H1 (cell line): ENCODE data around the gene RBBP6. TPM values are rescaled to one million over a fixed set of nuclear protein-coding genes. Genes with fewer than 3 reads are reported as not detected.

ENCODE experiments used
- EP300 ChIP-seq, 2 experiments: IDR thresholded peaks; 1 replicate in 1 of 2; 2 replicates in 1 of 2; pipeline ENCODE4 v1.6.1; 2011 to 2012; ENCODE audit warnings: low read depth in 2 of 2, low read length in 2 of 2, mild to moderate bottlenecking in 2 of 2, borderline replicate concordance in 1 of 2, inconsistent platforms in 1 of 2, moderate library complexity in 1 of 2
- KDM4A ChIP-seq: IDR thresholded peaks from one replicate; pipeline ENCODE4 v1.7.1; 2012; ENCODE audit warnings: low read depth, mild to moderate bottlenecking, moderate library complexity, low read length, inconsistent platforms; ENCODE audit not compliant: severe bottlenecking
- MAFK ChIP-seq: IDR thresholded peaks from 2 replicates; pipeline ENCODE4 v1.6.1; 2012; ENCODE audit warnings: low read depth, mild to moderate bottlenecking, improper control_type of control experiment, low read length
- polyA plus RNA-seq, 7 experiments: library from polyadenylated mRNA; depleted of rRNA in 3 of 7; stranded (reverse) in 5 of 7; unstranded in 2 of 7; fragments of >200 nt in 5 of 7; fragments of 200-250 nt in 2 of 7; gene quantifications; 1 replicate in 5 of 7; 2 replicates in 1 of 7; 4 replicates in 1 of 7; pipeline versions ENCODE4 v1.2.1 to v1.2.3, GENCODE V29; 2011 to 2013; ENCODE audit warnings: missing spikeins in 2 of 7, mixed read lengths in 2 of 7
- total RNA-seq: library from RNA; stranded (reverse); fragmentation: NEBNext Ultra II Directional; extraction: Animal tissue kit (Norgen Biotek cat#: 25700); gene quantifications from 2 replicates; pipeline ENCODE4 v1.2.1, GENCODE V29; 2021
- TF ChIP-seq, protein P1 (sequence below): IDR thresholded peaks from 2 replicates; pipeline ENCODE4 v1.6.1; 2012; ENCODE audit warnings: inconsistent platforms
- TF ChIP-seq, protein P2 (sequence below), 3 experiments: IDR thresholded peaks; 1 replicate in 2 of 3; 2 replicates in 1 of 3; pipeline versions ENCODE4 v1.5.1 to v1.6.1; 2011; ENCODE audit warnings: low read length in 3 of 3, mild to moderate bottlenecking in 3 of 3, inconsistent platforms in 2 of 3, low read depth in 1 of 3, moderate library complexity in 1 of 3; ENCODE audit not compliant: insufficient read depth in 1 of 3; ENCODE audit errors: control extremely low read depth in 1 of 3

The RBBP6 gene
- total and polyA plus RNA-seq, 2 of the 8 experiments (the other 6 are each of a cell fraction or from before 2014, with no cell fraction given), result 22.5 to 54.5 TPM

DNA sequence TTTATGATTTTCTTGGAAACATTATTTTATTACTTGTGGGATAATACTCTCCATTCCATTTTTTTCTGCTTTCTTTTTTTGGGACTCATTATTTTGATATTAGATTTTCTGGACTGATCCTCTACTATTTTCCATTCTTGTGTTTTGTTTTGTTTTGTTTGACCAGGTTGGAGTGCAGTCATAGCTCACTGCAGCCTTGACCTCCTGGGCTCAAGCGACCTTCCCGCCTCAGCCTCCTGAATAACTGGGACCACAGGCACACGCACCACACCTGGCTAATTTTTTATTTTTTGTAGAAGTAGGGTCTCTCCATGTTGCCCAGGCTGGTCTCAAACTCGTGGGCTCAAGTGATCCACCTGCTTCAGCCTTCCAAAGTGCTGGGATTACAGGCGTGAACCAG, 44.1 kb downstream of the RBBP6 start (continued):
- TF ChIP-seq, protein P1, sequence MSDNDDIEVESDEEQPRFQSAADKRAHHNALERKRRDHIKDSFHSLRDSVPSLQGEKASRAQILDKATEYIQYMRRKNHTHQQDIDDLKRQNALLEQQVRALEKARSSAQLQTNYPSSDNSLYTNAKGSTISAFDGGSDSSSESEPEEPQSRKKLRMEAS, result no peak
- no peak for TF ChIP-seq KDM4A
- TF ChIP-seq, protein P2, sequence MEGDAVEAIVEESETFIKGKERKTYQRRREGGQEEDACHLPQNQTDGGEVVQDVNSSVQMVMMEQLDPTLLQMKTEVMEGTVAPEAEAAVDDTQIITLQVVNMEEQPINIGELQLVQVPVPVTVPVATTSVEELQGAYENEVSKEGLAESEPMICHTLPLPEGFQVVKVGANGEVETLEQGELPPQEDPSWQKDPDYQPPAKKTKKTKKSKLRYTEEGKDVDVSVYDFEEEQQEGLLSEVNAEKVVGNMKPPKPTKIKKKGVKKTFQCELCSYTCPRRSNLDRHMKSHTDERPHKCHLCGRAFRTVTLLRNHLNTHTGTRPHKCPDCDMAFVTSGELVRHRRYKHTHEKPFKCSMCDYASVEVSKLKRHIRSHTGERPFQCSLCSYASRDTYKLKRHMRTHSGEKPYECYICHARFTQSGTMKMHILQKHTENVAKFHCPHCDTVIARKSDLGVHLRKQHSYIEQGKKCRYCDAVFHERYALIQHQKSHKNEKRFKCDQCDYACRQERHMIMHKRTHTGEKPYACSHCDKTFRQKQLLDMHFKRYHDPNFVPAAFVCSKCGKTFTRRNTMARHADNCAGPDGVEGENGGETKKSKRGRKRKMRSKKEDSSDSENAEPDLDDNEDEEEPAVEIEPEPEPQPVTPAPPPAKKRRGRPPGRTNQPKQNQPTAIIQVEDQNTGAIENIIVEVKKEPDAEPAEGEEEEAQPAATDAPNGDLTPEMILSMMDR (IDR thresholded peaks at IDR 0.05; ENCODE audit: control extremely low read depth in 1 of 3, insufficient read depth in 1 of 3, low read depth in 1 of 3, low read length in 3 of 3), result no peak
- no peak for TF ChIP-seq MAFK
- TF ChIP-seq EP300 (IDR thresholded peaks at IDR 0.05; ENCODE audit: borderline replicate concordance in 1 of 2, low read depth in 2 of 2, low read length in 2 of 2), result no peak
